SK-N-SH (cell line): ENCODE results near the gene CACNA1A. TPM values are rescaled to one million over a fixed set of nuclear protein-coding genes. Genes with fewer than 3 reads are reported as not detected.
A peak's percentile ranks its signal among the peaks of the same experiment; 100 is the strongest.

Experiments
- CTCF ChIA-PET: fragments of 300-600, 350-600 bp; formaldehyde crosslinking; extraction: SDS; loops from one replicate; lab custom pipeline; 2021; lab: Yijun Ruan, JAX
- POLR2A ChIA-PET: fragments of 350-600 bp; sonication (Branson Sonifier 250); formaldehyde crosslinking; extraction: SDS; loops from one replicate; lab custom pipeline; 2020; ENCODE audit warnings: antibody characterized with exemption, inconsistent platforms; lab: Yijun Ruan, JAX
- DNase-seq: peaks from one replicate; pipeline ENCODE4 v3.0.0; 2012
- H2AFZ ChIP-seq: fragments of 200-600 bp; sonication (generic); 2 replicates; pipeline ENCODE4 v1.8.1; 2016; ENCODE audit warnings: antibody characterized with exemption, mild to moderate bottlenecking, low read depth
- H3F3A ChIP-seq: fragments of 200-600 bp; sonication (generic); replicated peaks from 2 replicates; pipeline ENCODE3; 2016; ENCODE audit warnings: antibody characterized with exemption, mild to moderate bottlenecking; ENCODE audit not compliant: insufficient read depth
- H3K27ac ChIP-seq, 2 experiments: fragments of 200-500 bp in 1 of 2; fragments of 200-600 bp in 1 of 2; sonication (Bioruptor generic) in 1 of 2; sonication (generic), shearing (Covaris generic) in 1 of 2; 2 replicates each; pipeline versions ENCODE4 v1.5.1 to v1.6.1; 2014 to 2016; ENCODE audit warnings: low read depth in 2 of 2, inconsistent platforms in 1 of 2, low read length in 1 of 2, mild to moderate bottlenecking in 1 of 2, mixed read lengths in 1 of 2
- H3K27me3 ChIP-seq: fragments of 200-600 bp; sonication (generic), shearing (Covaris generic); 2 replicates; pipeline ENCODE4 v1.6.1; 2016; ENCODE audit warnings: mixed run types; ENCODE audit not compliant: insufficient read depth
- H3K36me3 ChIP-seq, 2 experiments: fragments of 200-500 bp in 1 of 2; fragments of 200-600 bp in 1 of 2; sonication (Bioruptor generic) in 1 of 2; sonication (generic) in 1 of 2; replicated peaks in 1 of 2; 2 replicates each; pipeline versions ENCODE3 to v1.5.1; 2014 to 2016; ENCODE audit warnings: low read length in 1 of 2, mild to moderate bottlenecking in 1 of 2; ENCODE audit not compliant: insufficient read depth in 2 of 2, control insufficient read depth in 1 of 2
- H3K4me1 ChIP-seq, 2 experiments: fragments of 200-500 bp in 1 of 2; fragments of 200-600 bp in 1 of 2; sonication (Bioruptor generic) in 1 of 2; sonication (generic), shearing (Covaris generic) in 1 of 2; 2 replicates each; pipeline versions ENCODE4 v1.5.1 to v1.6.1; 2014 to 2016; ENCODE audit warnings: low read depth in 1 of 2, low read length in 1 of 2, mixed run types in 1 of 2; ENCODE audit not compliant: insufficient read depth in 2 of 2, control insufficient read depth in 1 of 2
- H3K4me2 ChIP-seq: fragments of 200-600 bp; sonication (generic), shearing (Covaris generic); 2 replicates; pipeline ENCODE4 v1.6.1; 2017; ENCODE audit warnings: mixed run types
- H3K4me3 ChIP-seq, 2 experiments: fragments of 200-500 bp in 1 of 2; fragments of 200-600 bp in 1 of 2; sonication (Bioruptor generic) in 1 of 2; sonication (generic), shearing (Covaris generic) in 1 of 2; 2 replicates each; pipeline versions ENCODE4 v1.5.1 to v1.8.1; 2014 to 2016; ENCODE audit warnings: low read depth in 2 of 2, inconsistent platforms in 1 of 2, low read length in 1 of 2, mild to moderate bottlenecking in 1 of 2, mixed read lengths in 1 of 2, moderate library complexity in 1 of 2
- H3K79me2 ChIP-seq: fragments of 200-600 bp; sonication (generic); 2 replicates; pipeline ENCODE4 v1.8.1; 2017; ENCODE audit warnings: mild to moderate bottlenecking; ENCODE audit not compliant: insufficient read depth
- H3K9ac ChIP-seq: fragments of 200-600 bp; sonication (generic); 2 replicates; pipeline ENCODE4 v1.6.1; 2017; ENCODE audit warnings: mixed run types
- H3K9me2 ChIP-seq: fragments of 200-600 bp; sonication (generic); 2 replicates; pipeline ENCODE4 v1.6.1; 2017; ENCODE audit warnings: mixed run types
- H3K9me3 ChIP-seq: fragments of 200-600 bp; sonication (generic); 2 replicates; pipeline ENCODE4 v1.6.1; 2017; ENCODE audit warnings: mixed run types, mild to moderate bottlenecking, moderate library complexity
- H4K20me1 ChIP-seq: fragments of 200-600 bp; sonication (generic); 2 replicates; pipeline ENCODE4 v1.6.1; 2017; ENCODE audit warnings: mild to moderate bottlenecking, mixed run types; ENCODE audit not compliant: insufficient read depth
- CHD2 ChIP-seq: fragments of 150-350 bp; IDR thresholded peaks from 2 replicates; pipeline ENCODE4 v1.6.1; 2018; ENCODE audit warnings: low read length; ENCODE audit not compliant: partially characterized antibody
- CTCF ChIP-seq: fragments of 200-600 bp; sonication (generic); IDR thresholded peaks from 2 replicates; pipeline ENCODE4 v1.6.1; 2017; ENCODE audit warnings: antibody characterized with exemption, mild to moderate bottlenecking, moderate library complexity
- ELF1 ChIP-seq: IDR thresholded peaks from 2 replicates; pipeline ENCODE4 v1.4.0; 2012
- FOSL2 ChIP-seq: IDR thresholded peaks from 2 replicates; pipeline ENCODE4 v1.4.0; 2012; ENCODE audit warnings: low read depth, mild to moderate bottlenecking, moderate library complexity, borderline replicate concordance
- FOXM1 ChIP-seq: IDR thresholded peaks from 2 replicates; pipeline ENCODE4 v1.4.0; 2012; ENCODE audit warnings: low read depth, mild to moderate bottlenecking
- GATA2 ChIP-seq: sonication (generic); formaldehyde crosslinking; IDR thresholded peaks from 2 replicates; pipeline ENCODE4 v1.5.0; 2020; ENCODE audit warnings: mild to moderate bottlenecking, missing genetic modification reagents
- MEF2A ChIP-seq: IDR thresholded peaks from 2 replicates; pipeline ENCODE4 v1.4.0; 2012; ENCODE audit warnings: low read depth, borderline replicate concordance
- MXI1 ChIP-seq: IDR thresholded peaks from 2 replicates; pipeline ENCODE4 v1.6.1; 2012; ENCODE audit warnings: mild to moderate bottlenecking, low read depth, low read length, improper control_type of control experiment
- PBX3 ChIP-seq: IDR thresholded peaks from 2 replicates; pipeline ENCODE4; 2012
- REST ChIP-seq: IDR thresholded peaks from 2 replicates; pipeline ENCODE4 v1.6.1; 2012; ENCODE audit warnings: mild to moderate bottlenecking, low read depth, low read length, moderate library complexity
- RFX5 ChIP-seq: IDR thresholded peaks from 2 replicates; pipeline ENCODE4 v1.6.1; 2012; ENCODE audit warnings: mild to moderate bottlenecking, improper control_type of control experiment, low read length
- RXRA ChIP-seq: IDR thresholded peaks from 2 replicates; pipeline ENCODE4 v1.4.0; 2012; ENCODE audit warnings: low read depth, mild to moderate bottlenecking, borderline replicate concordance
- SMC3 ChIP-seq: IDR thresholded peaks from 2 replicates; pipeline ENCODE4 v1.6.1; 2012; ENCODE audit warnings: low read depth, low read length, improper control_type of control experiment
- TAF1 ChIP-seq: IDR thresholded peaks from 2 replicates; pipeline ENCODE4 v1.6.1; 2012; ENCODE audit warnings: low read depth, mild to moderate bottlenecking, low read length, moderate library complexity, borderline replicate concordance
- USF1 ChIP-seq: IDR thresholded peaks from 2 replicates; pipeline ENCODE4 v1.4.0; 2012; ENCODE audit warnings: low read depth, borderline replicate concordance
- YY1 ChIP-seq: IDR thresholded peaks from 2 replicates; pipeline ENCODE4 v1.4.0; 2012; ENCODE audit warnings: low read depth, mild to moderate bottlenecking
- WGBS: methylation state at CpG from one replicate; pipeline ENCODE4 v1.1.6; 2017; ENCODE audit warnings: low lambda C conversion rate; 5-methylcytosine and 5-hydroxymethylcytosine counted together
- polyA plus RNA-seq, 3 experiments: library from polyadenylated mRNA; depleted of rRNA; stranded (reverse); fragments of >200 nt; gene quantifications; 2 replicates each; pipeline ENCODE4 v1.2.3, GENCODE V29; 2012

Gene CACNA1A
- polyA plus RNA-seq, 1 of the 3 experiments (the other 2 are of a cell fraction), result 1.3 TPM

GRCh38 chr19:13428352-13428751, 77.9 kb downstream of the CACNA1A start:
- Histone ChIP-seq H3K4me3 (no peak overlapping the region), H3K36me3 (no peaks in the 10 kb centered on the region), H4K20me1 (no peaks in the 10 kb centered on the region), H3K27ac (no peak overlapping the region), H3K4me2 (no peak overlapping the region), H3K79me2 (no peaks in the 10 kb centered on the region), H3K9me2 (no peaks in the 10 kb centered on the region)
- ChIA-PET POLR2A (no interaction called here), CTCF (interaction anchor here (0.8 to 1.5 kb wide), 4 partner anchors 10 to 145 kb away, joined by 3 to 5 read pairs (median 4); no protein-coding TSS in a partner anchor)
- WGBS, result 19% methylated on average over 9 of the region's 9 CpGs
- TF ChIP-seq REST (no peak), CTCF (peak; percentile 70), SMC3 (peak; percentile 46)
- TF ChIP-seq, all 33 proteins: peak for 2
- peak; percentile 19 for DNase-seq
- Histone ChIP-seq H3K4me1 (no peaks in the 10 kb centered on the region), H3K9ac (no peak overlapping the region), H2AFZ (no peak overlapping the region), H3K9me3 (no peaks in the 10 kb centered on the region), H3K27me3 (peaks cover 12% of the 10 kb centered on the region; the same call in 1 of the 2 replicates), H3F3A (no peaks in the 10 kb centered on the region)

GRCh38 chr19:13427273-13428051, 78.8 kb downstream of the CACNA1A start:
- Histone ChIP-seq H3K27ac (no peak overlapping the region), H4K20me1 (no peaks in the 10 kb centered on the region), H3K36me3 (no peaks in the 10 kb centered on the region), H3K27me3 (peaks cover 7% of the 10 kb centered on the region; the same call in 1 of the 2 replicates), H2AFZ (no peak overlapping the region), H3K4me2 (no peak overlapping the region), H3K4me3 (no peak overlapping the region), H3K79me2 (no peaks in the 10 kb centered on the region), H3F3A (no peaks in the 10 kb centered on the region), H3K4me1 (no peaks in the 10 kb centered on the region), H3K9ac (no peak overlapping the region), H3K9me3 (no peaks in the 10 kb centered on the region), H3K9me2 (no peaks in the 10 kb centered on the region)
- CTCF ChIA-PET, result interaction anchor here (0.8 to 1.1 kb wide), 3 partner anchors 9 to 27 kb away, joined by 3 to 4 read pairs (median 3); no protein-coding TSS in a partner anchor
- POLR2A ChIA-PET, result no interaction called here
- DNase-seq, result no peak
- 25% methylated on average over 11 of the region's 11 CpGs for WGBS
- TF ChIP-seq YY1 (no peak), RFX5 (no peak), MXI1 (no peak), FOSL2 (no peak), CHD2 (no peak), CTCF (no peak), RXRA (no peak), TAF1 (no peak), ELF1 (no peak), GATA2 (no peak), PBX3 (no peak), MEF2A (no peak), USF1 (no peak), FOXM1 (no peak)
